SH-SY5Y (cell line): ENCODE results near the gene GALNTL6.

Experiments
- GATA2 ChIP-seq: IDR thresholded peaks from 2 replicates; pipeline ENCODE4 v1.6.1; 2011; ENCODE audit warnings: mild to moderate bottlenecking, low read depth, low read length
- GATA3 ChIP-seq: IDR thresholded peaks from 2 replicates; pipeline ENCODE4 v1.6.1; 2011; ENCODE audit warnings: low read depth, mild to moderate bottlenecking, low read length, moderate library complexity

Gene GALNTL6

GRCh38 chr4:172573899-172574298 is 760.7 kb downstream of the GALNTL6 start:
- TF ChIP-seq GATA3 (no peak), GATA2 (no peak)

- TF ChIP-seq GATA2 (no peak), GATA3 (no peak)
These were observed 765.5 kb downstream of the GALNTL6 start for GRCh38 chr4:172578712-172579111.

GRCh38 chr4:172584816-172585215 is 771.6 kb downstream of the GALNTL6 start:
- TF ChIP-seq GATA3 = no peak
- TF ChIP-seq GATA2 = no peak

- TF ChIP-seq GATA3 (no peak), GATA2 (no peak)
These were observed 783.0 kb downstream of the GALNTL6 start for GRCh38 chr4:172596206-172596605.

- TF ChIP-seq GATA2 = no peak
- TF ChIP-seq GATA3 = no peak
These were observed 786.4 kb downstream of the GALNTL6 start for GRCh38 chr4:172599554-172599953.

GRCh38 chr4:172601195-172601594 is 788.0 kb downstream of the GALNTL6 start:
- TF ChIP-seq GATA3 = no peak
- no peak for TF ChIP-seq GATA2

GRCh38 chr4:172619218-172619617 is 806.0 kb downstream of the GALNTL6 start:
- TF ChIP-seq GATA3 = no peak
- TF ChIP-seq GATA2 = no peak

- TF ChIP-seq GATA3 = no peak
- no peak for TF ChIP-seq GATA2
These were observed 806.6 kb downstream of the GALNTL6 start for GRCh38 chr4:172619798-172620197.

GRCh38 chr4:172628263-172628662 is 815.1 kb downstream of the GALNTL6 start:
- TF ChIP-seq GATA3 (no peak), GATA2 (no peak)

GRCh38 chr4:172630280-172630679 is 817.1 kb downstream of the GALNTL6 start:
- TF ChIP-seq GATA2 = peak; percentile 53
- peak; percentile 61 for TF ChIP-seq GATA3

- TF ChIP-seq GATA3 (no peak), GATA2 (no peak)
These were observed 818.6 kb downstream of the GALNTL6 start for GRCh38 chr4:172631832-172632231.

GRCh38 chr4:172648471-172648870 is 835.3 kb downstream of the GALNTL6 start:
- TF ChIP-seq GATA2 (no peak), GATA3 (no peak)

GRCh38 chr4:172649143-172649542 is 835.9 kb downstream of the GALNTL6 start:
- TF ChIP-seq GATA3 = no peak
- TF ChIP-seq GATA2 = no peak

- TF ChIP-seq GATA3 (no peak), GATA2 (no peak)
These were observed 837.7 kb downstream of the GALNTL6 start for GRCh38 chr4:172650758-172651530.

- TF ChIP-seq GATA3 = no peak
- TF ChIP-seq GATA2 = no peak
These were observed 838.8 kb downstream of the GALNTL6 start for GRCh38 chr4:172651961-172652360.
